Activated naive CD8-positive, alpha-beta T cell treated with anti-CD3 and anti-CD28 coated beads, Interleukin-2, amount 10 ng/mL, durations not matched to agents 7 days and 5 days (primary cell): ENCODE measurements around the gene SYMPK. TPM values are rescaled to one million over a fixed set of nuclear protein-coding genes. Genes with fewer than 3 reads are reported as not detected.
A peak's percentile ranks its signal among the peaks of the same experiment; 100 is the strongest.
"Not testable (repeated sequence)": the region's sequence is repeated elsewhere in the genome, so short reads cannot be mapped to it uniquely, and the experiment has no call there.

ENCODE experiments used
- ATAC-seq: fragments of 150-1000 bp; cut with Tn5 transposase; one replicate; pipeline ENCODE4 v1.10.0; 2021; ENCODE audit warnings: low read depth, moderate library complexity
- POLR2A ChIA-PET: fragments of 350-600 bp; sonication (Branson Sonifier 250); formaldehyde crosslinking; loops from one replicate; lab custom pipeline; 2021; ENCODE audit warnings: antibody characterized with exemption; lab: Charles Lee
- DNase-seq: peaks from one replicate; pipeline ENCODE4 v3.0.0; 2021
- H3K27ac Mint-ChIP-seq: one replicate; pipeline ENCODE4 v1.8.0; 2022; ENCODE audit warnings: mild to moderate bottlenecking, mixed read lengths
- H3K27me3 Mint-ChIP-seq: one replicate; pipeline ENCODE4 v1.8.0; 2022; ENCODE audit warnings: mild to moderate bottlenecking, moderate library complexity, mixed read lengths
- H3K36me3 Mint-ChIP-seq: one replicate; pipeline ENCODE4 v1.8.0; 2021; ENCODE audit warnings: mild to moderate bottlenecking, mixed read lengths
- H3K4me1 Mint-ChIP-seq: one replicate; pipeline ENCODE4 v1.8.0; 2021; ENCODE audit warnings: mixed read lengths
- H3K4me3 Mint-ChIP-seq: one replicate; pipeline ENCODE4 v1.8.0; 2022; ENCODE audit warnings: mild to moderate bottlenecking, moderate library complexity, mixed read lengths
- H3K9me3 Mint-ChIP-seq: one replicate; pipeline ENCODE4 v1.8.0; 2021; ENCODE audit warnings: mixed read lengths
- total RNA-seq, 2 experiments: library from RNA; stranded (reverse); gene quantifications; one replicate each; pipeline ENCODE4 v1.2.3, GENCODE V29; 2021

Gene SYMPK
- total RNA-seq, 2 experiments from 2014 or later, result 100 to 113 TPM

DNA sequence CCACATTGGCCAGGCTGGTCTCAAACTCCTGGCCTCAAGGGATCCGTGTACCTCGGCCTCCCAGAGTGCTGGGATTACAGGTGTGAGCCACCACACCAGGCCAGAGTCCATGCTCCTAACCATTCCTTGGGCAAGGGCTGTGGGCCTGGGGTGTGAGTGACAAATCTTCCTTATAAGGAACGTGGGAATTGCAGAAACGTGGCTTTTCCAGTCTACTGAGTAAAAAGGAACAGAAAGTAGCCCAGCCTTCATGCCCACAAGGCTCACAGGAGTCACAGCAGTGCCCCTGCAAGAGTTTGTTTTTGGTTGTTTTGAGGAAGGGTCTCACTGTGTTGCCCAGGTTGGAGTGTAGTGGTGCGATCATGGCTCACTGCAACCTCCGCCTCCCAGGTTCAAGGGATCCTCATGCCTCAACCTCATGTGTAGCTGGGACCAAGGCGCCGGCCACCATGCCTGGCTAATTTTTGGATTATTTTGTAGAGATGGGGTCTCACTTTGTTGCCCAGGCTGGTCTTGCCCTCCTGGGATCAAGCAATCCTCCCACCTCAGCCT is 34.4 kb upstream of the SYMPK start:
- H3K36me3 Mint-ChIP-seq, result peaks cover 29% of the 10 kb centered on the region
- H3K4me3 Mint-ChIP-seq, result no peak overlapping the region
- POLR2A ChIA-PET, result interaction anchor here (0.7 kb wide), 1 partner anchor 456 kb away, joined by 4 read pairs; no protein-coding TSS in a partner anchor
- H3K27me3 Mint-ChIP-seq, result no peaks in the 10 kb centered on the region
- ATAC-seq (no peak), DNase-seq (no peak)
- H3K27ac Mint-ChIP-seq, result no peak overlapping the region
- H3K9me3 Mint-ChIP-seq, result no peaks in the 10 kb centered on the region
- peaks cover 13% of the 10 kb centered on the region for H3K4me1 Mint-ChIP-seq

DNA sequence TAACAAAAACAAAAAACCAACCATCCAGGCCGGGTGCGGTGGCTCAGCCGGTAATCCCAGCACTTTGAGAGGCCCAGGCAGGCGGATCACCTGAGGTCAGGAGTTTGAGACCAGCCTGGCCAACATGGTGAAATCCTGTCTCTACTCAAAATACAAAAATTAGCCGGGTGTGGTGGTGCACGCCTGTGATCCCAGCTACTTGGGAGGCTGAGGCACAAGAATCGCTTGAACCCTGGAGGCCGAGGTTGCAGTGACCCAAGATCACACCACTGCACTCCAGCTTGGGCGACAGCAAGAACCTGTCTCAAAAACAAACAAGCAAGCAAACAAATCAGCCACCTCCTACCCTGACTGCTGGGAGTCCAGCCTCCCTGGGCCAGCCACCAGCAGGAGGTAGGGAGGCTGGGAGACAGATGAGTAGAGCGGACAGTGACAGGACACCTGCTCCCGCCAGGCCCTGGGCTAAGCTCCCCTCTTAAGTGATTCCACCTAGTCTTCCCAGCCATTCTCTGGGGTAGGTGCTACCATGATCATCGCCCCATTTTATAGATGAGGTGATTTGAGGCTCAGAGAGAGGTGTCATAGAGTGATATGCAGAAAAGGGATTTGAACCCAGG is 33.1 kb upstream of the SYMPK start:
- not testable (repeated sequence) for H3K9me3 Mint-ChIP-seq

GRCh38 chr19:45895519-45895972 is 32.6 kb upstream of the SYMPK start:
- Mint-ChIP-seq H3K4me1 (peaks cover 7% of the 10 kb centered on the region), H3K9me3 (no peaks in the 10 kb centered on the region), H3K4me3 (no peak overlapping the region), H3K36me3 (peaks cover 27% of the 10 kb centered on the region), H3K27ac (no peak overlapping the region), H3K27me3 (no peaks in the 10 kb centered on the region)
- POLR2A ChIA-PET, result no interaction called here
- no peak for DNase-seq
- no peak for ATAC-seq

More for the DNA sequence above, 33.1 kb upstream of the SYMPK start:
- Mint-ChIP-seq H3K36me3 (peaks cover 29% of the 10 kb centered on the region), H3K4me1 (peaks cover 12% of the 10 kb centered on the region)
- H3K4me3 Mint-ChIP-seq, H3K27ac Mint-ChIP-seq, ATAC-seq, POLR2A ChIA-PET, DNase-seq, H3K27me3 Mint-ChIP-seq: not testable (repeated sequence)

GRCh38 chr19:45890877-45891276 is 27.9 kb upstream of the SYMPK start:
- Mint-ChIP-seq H3K4me3 (no peak overlapping the region), H3K4me1 (peaks cover 6% of the 10 kb centered on the region), H3K9me3 (no peaks in the 10 kb centered on the region), H3K36me3 (peaks cover 10% of the 10 kb centered on the region), H3K27me3 (no peaks in the 10 kb centered on the region), H3K27ac (no peak overlapping the region)
- POLR2A ChIA-PET, result no interaction called here
- DNase-seq (no peak), ATAC-seq (no peak)

DNA sequence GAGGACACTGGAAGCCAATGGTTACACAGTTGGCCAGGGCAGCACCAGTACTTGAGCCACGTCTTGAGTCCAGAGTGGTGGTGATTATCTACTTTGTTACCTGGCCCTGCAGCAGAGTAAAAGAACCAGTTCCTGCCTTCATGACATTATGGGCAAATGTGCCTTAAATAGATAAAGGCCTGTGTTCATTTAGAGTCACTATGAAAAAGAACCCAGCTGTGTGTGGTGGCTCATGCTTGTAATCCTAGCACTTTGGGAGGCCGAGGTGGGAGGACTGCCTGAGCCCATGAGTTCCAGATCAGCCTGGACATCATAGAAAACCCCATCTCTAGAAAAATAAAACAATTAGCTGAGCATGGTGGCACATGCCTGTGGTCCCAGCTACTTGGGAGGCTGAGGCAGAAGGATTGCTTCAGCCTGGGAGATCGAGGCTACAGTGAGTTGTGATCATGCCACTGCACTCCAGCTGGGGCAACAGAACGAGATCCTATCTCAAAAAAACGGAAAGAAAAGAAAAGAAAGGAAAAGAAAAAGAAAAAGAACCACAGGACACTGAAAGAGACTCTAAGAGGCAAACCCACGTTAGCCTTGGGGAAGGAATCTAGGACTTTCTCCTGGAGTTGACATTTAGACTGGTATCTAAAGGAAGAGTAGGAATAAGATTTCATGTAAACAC is 26.4 kb upstream of the SYMPK start:
- Mint-ChIP-seq H3K4me3 (no peak overlapping the region), H3K27ac (no peak overlapping the region), H3K4me1 (peaks cover 9% of the 10 kb centered on the region), H3K27me3 (no peaks in the 10 kb centered on the region), H3K9me3 (no peaks in the 10 kb centered on the region), H3K36me3 (peaks cover 2% of the 10 kb centered on the region)
- POLR2A ChIA-PET, result no interaction called here
- no peak for ATAC-seq
- no peak for DNase-seq

DNA sequence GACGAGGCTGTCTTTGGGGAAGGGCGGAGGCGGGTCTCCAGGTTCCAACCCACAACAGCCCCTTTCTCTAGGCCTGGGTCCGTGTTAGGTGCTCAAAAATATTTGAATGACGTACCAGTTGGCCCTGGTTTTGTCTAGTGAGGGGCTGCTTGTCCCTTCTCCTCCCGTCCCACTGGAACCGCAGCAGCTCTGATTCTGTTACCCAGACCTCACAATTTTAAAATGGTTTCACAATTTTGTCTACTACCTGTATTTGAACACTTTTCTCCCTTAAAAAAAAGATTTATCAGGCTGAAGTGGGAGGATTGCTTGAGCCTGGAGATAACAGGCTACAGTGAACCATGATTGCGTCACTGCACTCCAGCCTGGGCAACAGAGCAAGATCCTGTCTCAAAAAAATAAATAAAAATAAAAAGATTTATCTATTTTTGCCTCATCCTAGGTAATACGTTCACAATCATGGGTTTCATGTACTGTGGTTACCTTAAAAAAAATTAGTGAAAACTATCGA is 24.3 kb upstream of the SYMPK start:
- peak overlapping the region; percentile 90 for H3K4me3 Mint-ChIP-seq
- no peaks in the 10 kb centered on the region for H3K9me3 Mint-ChIP-seq
- POLR2A ChIA-PET, result interaction anchor here (2.3 to 4.4 kb wide), 3 partner anchors 15 to 71 kb away, joined by 5 to 45 read pairs (median 30); partner anchors contain the start of genes FOXA3, MYPOP and SYMPK
- ATAC-seq (no peak), DNase-seq (no peak)
- H3K36me3 Mint-ChIP-seq, result peaks cover 2% of the 10 kb centered on the region
- peak overlapping the region; percentile 94 for H3K27ac Mint-ChIP-seq
- no peaks in the 10 kb centered on the region for H3K27me3 Mint-ChIP-seq
- peaks cover 13% of the 10 kb centered on the region for H3K4me1 Mint-ChIP-seq

DNA sequence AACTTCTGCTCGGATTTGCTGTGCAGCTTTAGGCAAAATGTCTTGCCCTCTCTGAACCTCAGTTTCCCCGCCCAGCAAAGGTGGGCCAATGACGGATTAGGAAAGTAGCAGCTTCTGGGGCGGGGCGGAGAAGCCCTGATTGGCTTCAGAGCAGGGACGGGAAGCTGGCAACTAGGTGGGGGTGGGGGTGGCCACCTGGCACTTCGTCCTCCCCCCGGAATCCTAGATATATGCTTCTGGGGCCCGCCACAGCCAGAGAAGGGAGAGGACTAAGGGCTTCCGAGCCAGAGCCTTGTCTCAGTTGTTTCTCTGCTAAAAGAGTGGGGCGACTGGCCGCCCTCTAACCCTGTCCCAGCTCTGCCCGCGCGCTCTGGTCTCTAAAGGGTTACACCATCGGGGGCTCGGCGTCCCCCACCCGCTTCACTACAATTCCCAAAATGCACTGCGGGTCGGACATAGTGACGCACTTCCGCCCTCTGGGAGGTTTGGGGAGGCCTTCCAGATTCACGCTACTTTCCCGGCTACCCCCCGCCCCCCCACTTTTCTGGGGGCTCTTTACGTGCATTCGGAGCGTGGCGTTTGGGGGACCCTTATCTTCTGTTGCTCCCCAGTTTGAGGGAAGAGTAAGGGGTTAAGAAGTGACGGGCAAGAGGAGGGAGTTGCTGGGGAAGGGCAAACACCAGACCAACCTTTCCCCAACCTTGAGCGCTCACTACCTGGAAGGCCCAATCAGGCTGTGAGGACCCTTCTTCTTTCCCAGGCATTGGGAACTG is 23.7 kb upstream of the SYMPK start:
- Mint-ChIP-seq H3K4me3 (peak overlapping the region; percentile 90), H3K9me3 (no peaks in the 10 kb centered on the region), H3K4me1 (peaks cover 17% of the 10 kb centered on the region), H3K27ac (peak overlapping the region; percentile 94), H3K36me3 (peaks cover 2% of the 10 kb centered on the region), H3K27me3 (no peaks in the 10 kb centered on the region)
- DNase-seq, result peak; percentile 88
- POLR2A ChIA-PET, result interaction anchor here (0.6 to 4.4 kb wide), 10 partner anchors 8 to 156 kb away, joined by 3 to 45 read pairs (median 6); partner anchors contain the start of genes FBXO46, FOXA3, MYPOP and SIX5
- peak; percentile 83 for ATAC-seq

DNA sequence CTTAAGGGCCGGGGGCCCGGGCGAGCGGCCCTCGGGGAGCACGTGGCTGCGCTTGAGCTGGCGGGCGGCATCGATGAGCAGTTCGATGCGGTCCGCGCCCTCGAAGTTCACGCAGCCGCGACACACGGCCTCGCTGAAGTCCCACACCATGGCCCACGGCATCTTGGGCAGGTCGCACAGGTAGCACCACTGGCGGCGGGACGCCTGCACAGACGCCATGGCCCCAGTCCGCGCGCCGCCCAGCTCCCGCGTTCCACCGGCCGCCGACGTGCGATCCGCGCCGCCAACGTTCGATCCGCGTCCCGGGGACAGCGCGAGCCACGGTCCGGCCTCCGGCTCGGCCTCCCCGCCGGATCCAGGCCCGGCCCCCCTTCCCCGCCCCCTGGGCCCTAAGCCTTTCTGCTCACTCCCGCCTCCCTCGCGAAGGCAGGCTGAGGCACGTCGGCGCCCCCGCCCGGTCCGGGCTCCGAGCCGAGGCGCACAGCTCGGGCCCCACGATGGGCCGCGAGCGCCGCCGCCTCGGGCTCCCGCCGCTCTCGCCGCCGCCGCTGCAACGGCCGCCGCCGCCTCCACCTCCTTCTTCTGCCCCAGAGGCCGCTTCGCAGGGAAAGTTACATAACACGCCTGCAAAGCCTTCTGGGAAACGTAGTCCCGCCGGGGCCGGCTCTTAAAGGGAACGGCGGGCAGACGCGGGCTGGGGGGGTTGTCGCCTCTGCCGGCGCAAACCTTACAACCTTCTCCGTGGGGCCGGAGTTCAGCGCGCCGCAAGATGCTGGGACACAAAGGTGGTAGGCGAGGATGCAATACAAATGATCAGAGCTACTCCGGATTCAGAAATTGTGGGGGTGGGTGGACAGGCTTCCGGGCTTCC is 22.8 kb upstream of the SYMPK start, which contains the start of gene IRF2BP1:
IRF2BP1 (minus strand) TSS at position 586 of the 871 bp plus-strand sequence; CDS start at position 219, 367 bp downstream.
- peak; percentile 72 for ATAC-seq
- peak; percentile 89 for DNase-seq
- Mint-ChIP-seq H3K4me1 (peaks cover 19% of the 10 kb centered on the region), H3K27me3 (peaks cover 2% of the 10 kb centered on the region), H3K9me3 (no peaks in the 10 kb centered on the region), H3K36me3 (peaks cover 2% of the 10 kb centered on the region), H3K27ac (peak within 1 kb of the TSS; percentile 94), H3K4me3 (peak within 1 kb of the TSS; percentile 90)
- POLR2A ChIA-PET, result interaction anchor here (0.6 to 4.4 kb wide), 12 partner anchors 9 to 719 kb away, joined by 3 to 45 read pairs (median 5); partner anchors contain the start of genes DMWD, FBXO46, FOXA3 and MYPOP

GRCh38 chr19:45884682-45885555 is 22.0 kb upstream of the SYMPK start:
- Mint-ChIP-seq H3K9me3 (no peaks in the 10 kb centered on the region), H3K27me3 (peaks cover 2% of the 10 kb centered on the region), H3K36me3 (peaks cover 2% of the 10 kb centered on the region), H3K27ac (no peak overlapping the region), H3K4me1 (peaks cover 17% of the 10 kb centered on the region), H3K4me3 (peak overlapping the region; percentile 49)
- no peak for ATAC-seq
- DNase-seq, result peak; percentile 58
- POLR2A ChIA-PET, result interaction anchor here (0.6 to 4.4 kb wide), 6 partner anchors 17 to 718 kb away, joined by 3 to 45 read pairs (median 8); partner anchors contain the start of genes DMWD, FOXA3, MYPOP and SIX5

DNA sequence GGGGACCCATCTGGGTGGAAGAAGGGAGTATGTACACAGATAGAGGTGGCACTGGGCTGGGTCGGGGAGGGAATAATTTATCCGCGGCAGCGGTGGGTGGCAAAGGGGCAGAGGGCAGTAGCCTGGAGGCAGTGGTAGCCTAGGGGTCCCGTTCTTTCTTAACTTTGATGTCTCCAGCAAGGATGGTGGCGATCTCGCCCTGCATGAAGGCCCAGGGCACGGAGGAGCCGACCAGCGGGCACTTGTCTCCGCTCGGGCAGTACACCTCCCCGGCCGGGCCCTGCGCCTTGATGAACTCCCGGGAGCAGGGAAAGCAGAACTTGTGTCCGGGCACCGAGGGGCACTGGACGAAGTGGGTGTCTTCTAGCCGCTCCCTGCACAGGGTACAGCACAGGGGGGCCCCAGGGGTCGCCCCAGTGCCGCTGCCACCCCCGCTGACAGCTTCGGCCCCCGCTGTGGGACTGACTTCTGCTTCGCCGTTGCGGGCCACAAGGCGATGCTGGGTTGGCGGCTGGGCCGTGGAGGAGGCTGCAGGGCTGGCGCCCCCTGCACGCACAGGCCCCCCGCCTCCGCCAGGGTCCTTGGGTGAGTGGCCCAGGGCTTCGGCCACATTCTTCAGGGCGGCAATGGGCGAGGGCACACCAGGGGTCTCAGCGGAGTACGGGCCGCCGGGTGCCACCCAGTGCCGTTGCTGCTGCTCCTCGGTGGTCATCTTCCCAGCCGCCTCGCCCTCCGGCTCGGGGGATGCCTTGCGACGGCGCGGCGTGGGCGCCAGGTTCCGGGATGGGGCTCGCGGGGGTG is 21.1 kb upstream of the SYMPK start:
- H3K4me1 Mint-ChIP-seq, result peaks cover 17% of the 10 kb centered on the region
- ATAC-seq (no peak), DNase-seq (no peak)
- H3K27me3 Mint-ChIP-seq, result peaks cover 2% of the 10 kb centered on the region
- H3K36me3 Mint-ChIP-seq, result no peaks in the 10 kb centered on the region
- H3K4me3 Mint-ChIP-seq, result peak overlapping the region; percentile 52
- POLR2A ChIA-PET, result interaction anchor here (2.6 to 4.4 kb wide), 3 partner anchors 18 to 114 kb away, joined by 12 to 45 read pairs (median 30); partner anchors contain the start of genes FOXA3, MYPOP, SIX5 and SYMPK
- H3K27ac Mint-ChIP-seq, result no peak overlapping the region
- H3K9me3 Mint-ChIP-seq, result no peaks in the 10 kb centered on the region

DNA sequence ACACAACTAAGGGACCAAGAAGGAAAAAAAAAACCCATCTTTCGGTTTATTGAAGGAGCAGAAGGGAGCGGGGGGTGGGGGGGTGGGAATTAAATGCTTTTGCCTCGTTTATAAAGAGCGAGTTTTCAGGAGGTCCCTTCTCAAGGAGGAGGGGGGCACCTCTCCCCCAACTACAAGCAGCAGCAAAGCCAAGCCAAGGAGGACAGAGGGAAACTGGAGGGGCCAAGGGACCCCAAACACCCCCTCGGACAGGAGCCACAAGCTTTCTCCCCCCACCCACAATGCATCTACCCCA is 20.6 kb upstream of the SYMPK start:
- DNase-seq (no peak), ATAC-seq (no peak)
- H3K27ac Mint-ChIP-seq, result no peak overlapping the region
- POLR2A ChIA-PET, result no interaction called here
- peak overlapping the region; percentile 52 for H3K4me3 Mint-ChIP-seq
- no peaks in the 10 kb centered on the region for H3K9me3 Mint-ChIP-seq
- H3K36me3 Mint-ChIP-seq, result no peaks in the 10 kb centered on the region
- peaks cover 2% of the 10 kb centered on the region for H3K27me3 Mint-ChIP-seq
- H3K4me1 Mint-ChIP-seq, result peaks cover 18% of the 10 kb centered on the region
